MM.1S (cell line): ENCODE measurements around the gene AP1M1.

Source experiments
- DNase-seq: peaks from one replicate; pipeline ENCODE4 v3.0.0-alpha.2; 2015
- H2AFZ ChIP-seq: fragments of 300-600 bp; sonication (generic); 2 replicates; pipeline ENCODE4 v1.6.0; 2016; ENCODE audit warnings: antibody characterized with exemption, low read length
- H3F3A ChIP-seq: fragments of 300-600 bp; sonication (generic); 2 replicates; pipeline ENCODE4 v1.6.1; 2016; ENCODE audit warnings: mild to moderate bottlenecking, antibody characterized with exemption, low read length, moderate library complexity, mixed read lengths; ENCODE audit not compliant: insufficient read depth
- H3K27ac ChIP-seq: fragments of 300-600 bp; sonication (generic); 2 replicates; pipeline ENCODE4 v1.5.1; 2016; ENCODE audit warnings: mild to moderate bottlenecking, low read length
- H3K27me3 ChIP-seq: fragments of 300-600 bp; sonication (generic); replicated peaks from 2 replicates; pipeline ENCODE4 v1.6.0; 2016; ENCODE audit warnings: low read length; ENCODE audit not compliant: insufficient read depth
- H3K36me3 ChIP-seq: fragments of 300-600 bp; sonication (generic); replicated peaks from 2 replicates; pipeline ENCODE4 v1.6.1; 2016; ENCODE audit warnings: mild to moderate bottlenecking, low read length, mixed read lengths; ENCODE audit not compliant: insufficient read depth
- H3K4me1 ChIP-seq: fragments of 300-600 bp; sonication (generic); 2 replicates; pipeline ENCODE4 v1.6.1; 2016; ENCODE audit warnings: low read length, mixed read lengths
- H3K4me2 ChIP-seq: fragments of 300-600 bp; sonication (generic); 2 replicates; pipeline ENCODE4 v1.6.0; 2016; ENCODE audit warnings: low read depth, low read length
- H3K4me3 ChIP-seq: fragments of 300-600 bp; sonication (generic); 2 replicates; pipeline ENCODE4 v1.5.1; 2016; ENCODE audit warnings: low read length, mixed read lengths
- H3K79me2 ChIP-seq: fragments of 300-600 bp; sonication (generic); 2 replicates; pipeline ENCODE4 v1.6.1; 2016; ENCODE audit warnings: mixed run types, low read length, mixed read lengths
- H3K9ac ChIP-seq: fragments of 300-600 bp; sonication (generic); 2 replicates; pipeline ENCODE4 v1.6.1; 2016; ENCODE audit warnings: low read length, mixed read lengths
- H3K9me2 ChIP-seq: fragments of 300-600 bp; sonication (generic); replicated peaks from 2 replicates; pipeline ENCODE4 v1.6.1; 2016; ENCODE audit warnings: mild to moderate bottlenecking, low read length, mixed read lengths; ENCODE audit not compliant: insufficient read depth
- H3K9me3 ChIP-seq: fragments of 300-600 bp; sonication (generic); replicated peaks from 2 replicates; pipeline ENCODE4 v1.6.1; 2016; ENCODE audit warnings: mild to moderate bottlenecking, low read length, mixed read lengths; ENCODE audit not compliant: insufficient read depth
- H4K20me1 ChIP-seq: fragments of 300-600 bp; sonication (generic); 2 replicates; pipeline ENCODE4 v1.6.1; 2016; ENCODE audit warnings: mild to moderate bottlenecking, low read length, moderate library complexity, mixed read lengths; ENCODE audit not compliant: insufficient read depth
- EZH2 ChIP-seq: fragments of 300-600 bp; sonication (generic); optimal IDR thresholded peaks from 2 replicates; pipeline ENCODE3; 2017; ENCODE audit warnings: low read depth, mild to moderate bottlenecking, antibody characterized with exemption, low read length, mixed read lengths
- EZH2phosphoT487 ChIP-seq: fragments of 300-600 bp; sonication (generic); IDR thresholded peaks from 2 replicates; pipeline ENCODE4 v1.6.1; 2018; ENCODE audit warnings: antibody characterized with exemption, low read length
- TF ChIP-seq, protein P1 (sequence below): fragments of 300-600 bp; sonication (generic); IDR thresholded peaks from 2 replicates; pipeline ENCODE4 v1.5.1; 2016; ENCODE audit warnings: antibody characterized with exemption, low read length, mixed read lengths

Gene AP1M1

DNA sequence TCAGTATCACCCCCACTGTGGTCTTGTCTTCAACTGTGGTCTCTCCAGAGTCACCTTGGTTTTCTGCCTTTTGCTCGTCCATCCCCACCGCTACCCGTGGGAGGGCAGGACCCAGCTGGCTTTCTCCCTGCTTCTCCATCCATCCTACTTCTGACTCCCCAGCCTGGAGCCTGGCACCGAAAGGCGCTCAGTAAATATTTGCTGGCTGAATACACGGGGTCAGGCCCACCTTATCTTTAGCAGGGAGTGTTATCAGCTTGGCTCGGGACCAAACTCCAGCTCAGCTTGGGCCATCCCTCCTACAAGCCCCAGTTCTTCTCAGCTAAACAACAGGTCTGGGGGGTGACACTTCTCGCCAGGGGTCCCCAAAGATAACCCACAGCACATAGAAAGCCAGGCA is 64.9 kb downstream of the AP1M1 start:
- H3K27me3 ChIP-seq = peaks cover 3% of the 10 kb centered on the region
- no peaks in the 10 kb centered on the region; the same call in 1 of the 2 replicates for H3F3A ChIP-seq
- H3K27ac ChIP-seq = no peak overlapping the region
- H3K4me1 ChIP-seq = peaks cover 13% of the 10 kb centered on the region
- H4K20me1 ChIP-seq = no peaks in the 10 kb centered on the region
- no peak overlapping the region for H2AFZ ChIP-seq
- DNase-seq = no peak
- no peak overlapping the region for H3K4me3 ChIP-seq
- H3K9me3 ChIP-seq = no peaks in the 10 kb centered on the region
- TF ChIP-seq, protein P1, sequence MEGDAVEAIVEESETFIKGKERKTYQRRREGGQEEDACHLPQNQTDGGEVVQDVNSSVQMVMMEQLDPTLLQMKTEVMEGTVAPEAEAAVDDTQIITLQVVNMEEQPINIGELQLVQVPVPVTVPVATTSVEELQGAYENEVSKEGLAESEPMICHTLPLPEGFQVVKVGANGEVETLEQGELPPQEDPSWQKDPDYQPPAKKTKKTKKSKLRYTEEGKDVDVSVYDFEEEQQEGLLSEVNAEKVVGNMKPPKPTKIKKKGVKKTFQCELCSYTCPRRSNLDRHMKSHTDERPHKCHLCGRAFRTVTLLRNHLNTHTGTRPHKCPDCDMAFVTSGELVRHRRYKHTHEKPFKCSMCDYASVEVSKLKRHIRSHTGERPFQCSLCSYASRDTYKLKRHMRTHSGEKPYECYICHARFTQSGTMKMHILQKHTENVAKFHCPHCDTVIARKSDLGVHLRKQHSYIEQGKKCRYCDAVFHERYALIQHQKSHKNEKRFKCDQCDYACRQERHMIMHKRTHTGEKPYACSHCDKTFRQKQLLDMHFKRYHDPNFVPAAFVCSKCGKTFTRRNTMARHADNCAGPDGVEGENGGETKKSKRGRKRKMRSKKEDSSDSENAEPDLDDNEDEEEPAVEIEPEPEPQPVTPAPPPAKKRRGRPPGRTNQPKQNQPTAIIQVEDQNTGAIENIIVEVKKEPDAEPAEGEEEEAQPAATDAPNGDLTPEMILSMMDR = no peak
- TF ChIP-seq EZH2 (no peak), EZH2phosphoT487 (no peak)
- no peak overlapping the region for H3K9ac ChIP-seq
- H3K4me2 ChIP-seq = no peak overlapping the region
- H3K36me3 ChIP-seq = no peaks in the 10 kb centered on the region
- no peaks in the 10 kb centered on the region for H3K79me2 ChIP-seq
- no peaks in the 10 kb centered on the region for H3K9me2 ChIP-seq

DNA sequence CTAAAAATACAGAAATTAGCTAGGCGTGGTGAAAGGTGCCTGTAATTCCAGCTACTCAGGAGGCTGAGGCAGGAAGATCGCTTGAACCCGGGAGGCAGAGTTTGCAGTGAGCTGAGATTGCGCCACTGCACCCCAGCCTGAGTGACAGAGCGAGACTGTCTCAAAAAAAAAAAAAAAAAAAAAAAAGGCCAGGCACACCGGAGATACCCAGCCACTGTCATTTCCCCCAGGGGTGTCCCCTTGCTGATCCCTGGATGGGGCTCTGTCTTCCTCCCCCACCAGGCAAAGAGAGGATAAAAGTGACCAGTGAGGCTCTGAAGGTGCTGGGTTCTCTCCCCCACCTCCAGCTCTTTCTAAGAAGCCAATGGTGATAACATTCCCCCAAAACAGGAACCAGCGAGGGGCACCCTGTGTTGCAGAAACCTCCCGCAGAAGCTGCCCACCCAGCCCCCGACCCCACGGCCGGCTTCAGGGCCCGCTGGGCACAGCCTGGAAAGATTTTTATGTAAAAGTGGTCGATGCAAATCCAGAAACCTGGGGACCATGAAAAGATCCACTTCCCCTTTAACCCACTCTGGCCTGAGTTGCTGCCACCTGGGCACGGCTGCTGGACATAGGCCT is 65.5 kb downstream of the AP1M1 start:
- H3K79me2 ChIP-seq = no peaks in the 10 kb centered on the region
- peaks cover 13% of the 10 kb centered on the region for H3K4me1 ChIP-seq
- no peak overlapping the region for H3K9ac ChIP-seq
- H3K4me3 ChIP-seq = no peak overlapping the region
- no peak for DNase-seq
- H3K27me3 ChIP-seq = peaks cover 3% of the 10 kb centered on the region
- no peaks in the 10 kb centered on the region for H3K36me3 ChIP-seq
- no peaks in the 10 kb centered on the region for H4K20me1 ChIP-seq
- TF ChIP-seq, protein P1 = no peak
- TF ChIP-seq EZH2phosphoT487 (no peak), EZH2 (no peak)
- no peak overlapping the region for H3K27ac ChIP-seq
- H2AFZ ChIP-seq = no peak overlapping the region
- no peak overlapping the region for H3K4me2 ChIP-seq
- H3F3A ChIP-seq = no peaks in the 10 kb centered on the region; the same call in 1 of the 2 replicates
- no peaks in the 10 kb centered on the region for H3K9me2 ChIP-seq
- H3K9me3 ChIP-seq = no peaks in the 10 kb centered on the region

DNA sequence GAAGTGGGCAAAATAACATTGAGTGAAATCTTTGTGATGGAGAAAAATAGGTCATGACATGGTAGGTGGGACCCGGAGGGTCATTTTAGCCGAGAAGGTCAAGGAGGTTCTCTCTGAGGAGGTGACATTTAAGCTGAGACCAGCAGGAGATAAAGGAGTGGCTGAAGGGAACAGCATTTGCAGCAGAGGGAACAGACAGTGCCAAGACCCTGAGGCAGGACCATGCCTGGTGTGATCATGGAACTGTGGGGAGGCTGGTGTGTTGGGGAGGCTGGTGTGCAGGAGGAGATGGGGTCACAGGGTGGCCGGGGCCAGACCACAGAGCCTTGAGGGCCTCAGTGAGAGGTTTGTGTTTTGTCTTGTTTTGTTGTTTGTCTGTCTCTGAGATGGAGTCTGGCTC is 67.5 kb downstream of the AP1M1 start:
- H3K4me3 ChIP-seq = no peak overlapping the region
- H3K4me2 ChIP-seq = no peak overlapping the region
- no peak overlapping the region for H2AFZ ChIP-seq
- peaks cover 3% of the 10 kb centered on the region for H3K27me3 ChIP-seq
- TF ChIP-seq, protein P1 = no peak
- TF ChIP-seq EZH2phosphoT487 = no peak
- TF ChIP-seq EZH2 = no peak
- no peak overlapping the region for H3K27ac ChIP-seq
- H3K79me2 ChIP-seq = no peaks in the 10 kb centered on the region
- no peaks in the 10 kb centered on the region for H3F3A ChIP-seq
- no peaks in the 10 kb centered on the region for H3K36me3 ChIP-seq
- H3K9ac ChIP-seq = no peak overlapping the region
- H3K4me1 ChIP-seq = peaks cover 4% of the 10 kb centered on the region; the same call in 1 of the 2 replicates
- DNase-seq = no peak
- H3K9me2 ChIP-seq = no peaks in the 10 kb centered on the region
- H3K9me3 ChIP-seq = no peaks in the 10 kb centered on the region
- H4K20me1 ChIP-seq = no peaks in the 10 kb centered on the region
